ENCODE results near the gene ZBTB21.

The ZBTB21 gene

DNA sequence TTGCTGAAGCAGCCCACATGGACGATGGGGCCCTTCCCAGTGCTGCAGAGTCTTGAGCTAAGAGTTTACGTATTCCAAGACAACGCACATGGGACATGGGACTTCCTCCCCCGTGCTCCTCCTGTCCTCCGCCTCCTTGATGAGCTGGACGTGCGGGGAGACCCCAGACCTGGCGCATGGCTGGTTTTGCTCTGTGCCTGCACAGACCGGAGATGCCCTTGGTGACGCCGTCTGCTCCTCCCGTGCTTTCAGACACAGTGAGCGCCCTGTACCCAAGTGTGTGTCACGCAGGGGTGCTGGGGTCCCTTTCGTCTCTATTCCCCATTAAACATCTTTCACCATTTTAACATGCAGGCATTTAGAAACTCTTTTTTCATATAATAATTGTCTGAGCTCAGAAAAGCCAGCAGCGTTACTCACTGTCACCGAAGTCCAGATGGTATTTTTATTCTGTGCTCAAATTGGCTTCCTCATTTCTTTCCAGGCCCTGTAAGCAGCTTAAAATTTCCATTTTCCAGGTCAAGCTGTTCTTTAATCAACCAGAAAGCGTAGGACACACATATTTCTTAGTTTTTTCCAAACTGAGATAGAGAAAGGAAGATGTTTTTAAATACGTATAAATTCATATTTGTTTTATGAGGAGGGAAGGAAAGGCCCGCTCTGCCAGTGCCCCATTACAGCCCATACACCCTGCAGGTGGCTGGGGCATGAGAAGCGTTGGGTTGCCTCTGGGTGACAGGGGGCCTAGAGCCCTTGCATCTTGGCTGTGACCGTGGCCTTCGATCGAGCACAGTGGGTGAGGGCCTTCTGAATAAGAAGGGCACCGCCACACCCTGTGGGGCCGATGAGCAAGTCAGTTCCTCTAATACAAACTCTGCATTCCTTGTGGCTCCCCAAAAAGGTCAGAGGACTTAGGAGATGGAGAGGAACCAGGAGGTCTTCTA, 17.9 kb upstream of the ZBTB21 start:
- no peaks in the 10 kb centered on the region for H3K79me1 ChIP-seq (ENCODE audit: low read length)

DNA sequence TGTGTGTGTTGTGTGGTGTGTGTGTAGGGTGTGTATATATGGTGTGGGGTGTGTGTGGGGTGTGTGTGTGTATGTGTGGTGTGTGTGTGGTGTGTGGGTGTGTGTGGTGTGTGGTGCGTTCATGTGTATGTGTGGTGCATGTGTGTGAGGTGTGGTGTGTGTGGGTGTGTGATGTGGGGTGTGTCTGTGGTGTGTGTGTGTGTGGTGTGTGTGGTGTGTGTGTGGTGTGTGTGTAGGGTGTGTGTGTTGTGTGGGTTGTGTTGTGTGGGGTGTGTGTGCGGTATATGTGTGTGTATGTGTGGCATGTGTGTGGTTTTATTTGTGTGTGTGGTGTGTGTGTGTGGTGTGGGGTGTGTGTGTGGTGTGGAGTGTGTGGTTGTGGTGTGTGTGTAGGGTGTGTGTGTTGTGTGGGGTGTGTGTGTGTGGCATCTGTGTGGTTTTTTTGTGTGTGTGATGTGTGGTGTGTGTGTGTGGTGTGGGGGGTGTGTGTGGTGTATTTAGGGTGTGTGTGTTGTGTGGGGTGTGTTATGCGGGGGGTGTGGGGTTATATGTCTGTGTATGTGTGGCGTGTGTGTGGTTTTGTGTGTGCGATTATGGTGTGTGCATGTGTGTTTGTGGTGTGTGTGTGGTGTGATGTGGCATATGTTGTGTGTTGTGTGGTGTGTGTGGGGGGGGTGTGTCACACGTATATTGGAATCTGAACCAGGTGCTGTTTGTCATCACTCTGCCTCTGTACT, 17.1 kb upstream of the ZBTB21 start:
- no peak overlapping the region for H2AK5ac ChIP-seq (ENCODE audit: low read length)
- no peaks in the 10 kb centered on the region for H3K4me1 ChIP-seq (ENCODE audit: control insufficient read depth, low read depth, low read length)
- H4K8ac ChIP-seq (ENCODE audit: low read depth, low read length) = no peak overlapping the region
- H3K23ac ChIP-seq (ENCODE audit: low read length) = no peak overlapping the region
- H4K5ac ChIP-seq (ENCODE audit: low read length) = no peak overlapping the region
- 100% methylated on average over 5 of the region's 6 CpGs for WGBS (ENCODE audit: extremely low coverage, insufficient coverage, low lambda C conversion rate)
- H3K9ac ChIP-seq (ENCODE audit: low read length) = no peak overlapping the region
- no peak overlapping the region for H2BK120ac ChIP-seq (ENCODE audit: low read depth, low read length)
- no peaks in the 10 kb centered on the region for H3K79me2 ChIP-seq (ENCODE audit: control insufficient read depth, insufficient read depth, low read length)
- no peak overlapping the region for H2BK15ac ChIP-seq (replicated peaks; ENCODE audit: low read depth)
- no peak overlapping the region for H3K4ac ChIP-seq (ENCODE audit: low read depth, low read length)
- H3K18ac ChIP-seq (ENCODE audit: low read length) = no peak overlapping the region
- DNase-seq = no peak
- H3K36me3 ChIP-seq (ENCODE audit: control insufficient read depth, insufficient read depth, low read length) = no peaks in the 10 kb centered on the region
- H3K4me3 ChIP-seq (ENCODE audit: low read length) = no peak overlapping the region
- no peak overlapping the region for H3K4me2 ChIP-seq (ENCODE audit: low read length)
- H3K27ac ChIP-seq (ENCODE audit: low read depth, low read length) = no peak overlapping the region
- H3K56ac ChIP-seq (ENCODE audit: low read length) = no peak overlapping the region
- H2BK5ac ChIP-seq (ENCODE audit: low read length) = no peak overlapping the region
- H3K27me3 ChIP-seq (ENCODE audit: insufficient read depth, low read length, poor library complexity) = no peaks in the 10 kb centered on the region
- no peaks in the 10 kb centered on the region for H3K79me1 ChIP-seq (ENCODE audit: low read length)

More for the DNA sequence above, 17.9 kb upstream of the ZBTB21 start:
- no peak overlapping the region for H3K4ac ChIP-seq (ENCODE audit: low read depth, low read length)
- H2AK5ac ChIP-seq (ENCODE audit: low read length) = no peak overlapping the region
- H2BK5ac ChIP-seq (ENCODE audit: low read length) = no peak overlapping the region
- no peak overlapping the region for H3K4me3 ChIP-seq (ENCODE audit: low read length)
- WGBS (ENCODE audit: extremely low coverage, insufficient coverage, low lambda C conversion rate) = no CpG with 5 or more reads among the region's 26 CpGs
- H3K36me3 ChIP-seq (ENCODE audit: control insufficient read depth, insufficient read depth, low read length) = no peaks in the 10 kb centered on the region
- no peak overlapping the region for H3K4me2 ChIP-seq (ENCODE audit: low read length)
- no peaks in the 10 kb centered on the region for H3K4me1 ChIP-seq (ENCODE audit: control insufficient read depth, low read depth, low read length)
- no peak overlapping the region for H2BK15ac ChIP-seq (replicated peaks; ENCODE audit: low read depth)
- no peak overlapping the region for H3K27ac ChIP-seq (ENCODE audit: low read depth, low read length)
- no peak overlapping the region for H4K8ac ChIP-seq (ENCODE audit: low read depth, low read length)
- H3K79me2 ChIP-seq (ENCODE audit: control insufficient read depth, insufficient read depth, low read length) = no peaks in the 10 kb centered on the region
- H4K5ac ChIP-seq (ENCODE audit: low read length) = no peak overlapping the region
- H3K23ac ChIP-seq (ENCODE audit: low read length) = no peak overlapping the region
- H3K18ac ChIP-seq (ENCODE audit: low read length) = no peak overlapping the region
- no peak for DNase-seq
- no peak overlapping the region for H3K9ac ChIP-seq (ENCODE audit: low read length)
- no peak overlapping the region for H2BK120ac ChIP-seq (ENCODE audit: low read depth, low read length)
- no peaks in the 10 kb centered on the region for H3K27me3 ChIP-seq (ENCODE audit: insufficient read depth, low read length, poor library complexity)
- H3K56ac ChIP-seq (ENCODE audit: low read length) = no peak overlapping the region

DNA sequence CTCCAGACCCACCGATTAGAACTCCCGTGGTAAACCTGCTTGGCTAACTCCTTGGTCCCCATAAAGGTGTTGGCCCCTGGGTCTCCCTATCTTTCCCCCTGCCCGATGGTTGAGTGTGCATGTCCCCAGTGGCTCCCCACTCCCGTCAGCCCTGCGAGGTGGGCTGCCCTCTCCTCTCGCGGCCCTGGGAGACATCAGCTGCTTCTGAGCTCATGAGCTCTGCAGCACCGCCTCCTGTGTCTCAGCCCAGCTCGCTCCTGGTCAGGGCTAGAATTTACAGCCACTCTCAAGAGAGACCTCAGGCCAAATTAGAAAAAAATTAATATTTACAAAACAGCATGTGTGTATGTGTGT, 15.9 kb upstream of the ZBTB21 start:
- Histone ChIP-seq H2BK5ac (ENCODE audit: low read length) (no peak overlapping the region), H3K23ac (ENCODE audit: low read length) (no peak overlapping the region), H3K4me1 (ENCODE audit: control insufficient read depth, low read depth, low read length) (no peaks in the 10 kb centered on the region), H4K8ac (ENCODE audit: low read depth, low read length) (no peak overlapping the region), H2BK15ac (replicated peaks; ENCODE audit: low read depth) (no peak overlapping the region), H3K4me3 (ENCODE audit: low read length) (no peak overlapping the region), H3K27me3 (ENCODE audit: insufficient read depth, low read length, poor library complexity) (no peaks in the 10 kb centered on the region), H3K4ac (ENCODE audit: low read depth, low read length) (no peak overlapping the region), H3K79me2 (ENCODE audit: control insufficient read depth, insufficient read depth, low read length) (no peaks in the 10 kb centered on the region), H3K56ac (ENCODE audit: low read length) (no peak overlapping the region), H2BK120ac (ENCODE audit: low read depth, low read length) (no peak overlapping the region), H3K9ac (ENCODE audit: low read length) (no peak overlapping the region), H3K36me3 (ENCODE audit: control insufficient read depth, insufficient read depth, low read length) (no peaks in the 10 kb centered on the region), H4K5ac (ENCODE audit: low read length) (no peak overlapping the region), H3K27ac (ENCODE audit: low read depth, low read length) (no peak overlapping the region), H3K18ac (ENCODE audit: low read length) (no peak overlapping the region), H3K4me2 (ENCODE audit: low read length) (no peak overlapping the region), H2AK5ac (ENCODE audit: low read length) (no peak overlapping the region), H3K79me1 (ENCODE audit: low read length) (no peaks in the 10 kb centered on the region)
- no peak for DNase-seq
- no CpG with 5 or more reads among the region's 9 CpGs for WGBS (ENCODE audit: extremely low coverage, insufficient coverage, low lambda C conversion rate)

DNA sequence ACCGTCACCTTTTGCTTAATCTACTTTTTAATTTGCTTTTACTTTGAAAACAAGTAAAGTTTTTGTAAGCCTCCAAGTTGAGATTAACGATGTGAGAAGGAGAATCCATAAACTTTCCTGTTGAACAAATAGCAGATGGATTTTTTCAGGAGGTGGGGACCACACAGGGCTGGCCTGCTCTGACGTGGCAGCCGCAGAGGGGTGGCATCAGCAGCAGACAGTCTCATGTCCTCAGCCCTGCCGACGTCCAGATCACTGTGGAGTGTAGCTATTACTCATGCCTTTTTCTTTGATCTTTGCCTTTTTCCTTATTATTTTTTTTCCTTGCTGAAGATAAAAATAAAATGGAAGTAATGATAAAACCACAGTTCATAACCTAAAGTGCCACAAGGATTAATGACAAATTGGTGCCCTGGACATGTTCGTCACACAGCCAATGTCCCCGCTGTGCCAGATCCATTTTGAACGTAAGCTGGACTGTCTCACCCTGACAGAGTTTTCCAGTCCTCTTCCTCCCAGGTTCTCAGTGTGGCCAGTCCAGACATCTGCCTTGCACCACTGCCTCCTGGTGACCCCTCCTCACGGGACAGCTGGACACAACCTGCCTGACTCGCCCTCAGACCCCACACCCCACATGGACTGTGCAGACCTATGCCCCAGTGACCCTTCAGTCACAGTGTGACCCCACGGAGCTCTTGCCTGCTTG, 15.4 kb upstream of the ZBTB21 start:
- Histone ChIP-seq H4K5ac (ENCODE audit: low read length) (no peak overlapping the region), H4K8ac (ENCODE audit: low read depth, low read length) (no peak overlapping the region), H3K27ac (ENCODE audit: low read depth, low read length) (no peak overlapping the region), H3K4ac (ENCODE audit: low read depth, low read length) (no peak overlapping the region), H3K23ac (ENCODE audit: low read length) (no peak overlapping the region), H2BK5ac (ENCODE audit: low read length) (no peak overlapping the region), H2BK15ac (replicated peaks; ENCODE audit: low read depth) (no peak overlapping the region), H3K36me3 (ENCODE audit: control insufficient read depth, insufficient read depth, low read length) (no peaks in the 10 kb centered on the region), H3K56ac (ENCODE audit: low read length) (no peak overlapping the region), H3K4me3 (ENCODE audit: low read length) (no peak overlapping the region), H2AK5ac (ENCODE audit: low read length) (no peak overlapping the region), H3K79me2 (ENCODE audit: control insufficient read depth, insufficient read depth, low read length) (no peaks in the 10 kb centered on the region), H2BK120ac (ENCODE audit: low read depth, low read length) (no peak overlapping the region), H3K4me2 (ENCODE audit: low read length) (no peak overlapping the region), H3K79me1 (ENCODE audit: low read length) (no peaks in the 10 kb centered on the region), H3K9ac (ENCODE audit: low read length) (no peak overlapping the region), H3K18ac (ENCODE audit: low read length) (no peak overlapping the region), H3K4me1 (ENCODE audit: control insufficient read depth, low read depth, low read length) (no peaks in the 10 kb centered on the region), H3K27me3 (ENCODE audit: insufficient read depth, low read length, poor library complexity) (no peaks in the 10 kb centered on the region)
- WGBS (ENCODE audit: extremely low coverage, insufficient coverage, low lambda C conversion rate) = no CpG with 5 or more reads among the region's 12 CpGs
- no peak for DNase-seq

DNA sequence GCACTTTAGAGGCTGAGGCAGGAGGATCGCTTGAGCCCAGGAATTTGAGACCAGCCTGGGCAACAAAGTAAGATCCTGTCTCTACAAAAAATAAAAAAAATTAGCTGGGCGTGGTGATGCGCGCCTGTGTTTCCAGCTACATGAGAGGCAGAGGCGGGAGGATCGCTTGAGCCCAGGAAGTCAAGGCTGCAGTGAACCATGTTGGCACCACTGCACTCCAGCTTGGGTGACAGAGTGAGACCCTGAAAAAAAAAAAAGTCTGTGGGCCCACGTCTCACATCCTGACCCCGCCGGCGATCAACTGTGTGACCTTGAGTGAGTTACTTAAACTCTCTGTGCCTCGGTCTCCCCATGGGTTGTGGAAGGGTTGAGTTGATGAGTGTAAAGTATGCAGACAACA, 12.7 kb upstream of the ZBTB21 start:
- no peak overlapping the region for H3K4me2 ChIP-seq (ENCODE audit: low read length)
- H3K4ac ChIP-seq (ENCODE audit: low read depth, low read length) = no peak overlapping the region
- H3K4me1 ChIP-seq (ENCODE audit: control insufficient read depth, low read depth, low read length) = no peaks in the 10 kb centered on the region
- H2AK5ac ChIP-seq (ENCODE audit: low read length) = no peak overlapping the region
- H3K18ac ChIP-seq (ENCODE audit: low read length) = no peak overlapping the region
- H4K8ac ChIP-seq (ENCODE audit: low read depth, low read length) = no peak overlapping the region
- no peak overlapping the region for H3K27ac ChIP-seq (ENCODE audit: low read depth, low read length)
- no peak overlapping the region for H2BK5ac ChIP-seq (ENCODE audit: low read length)
- no peak overlapping the region for H3K23ac ChIP-seq (ENCODE audit: low read length)
- H3K4me3 ChIP-seq (ENCODE audit: low read length) = no peak overlapping the region
- no peak overlapping the region for H3K56ac ChIP-seq (ENCODE audit: low read length)
- H3K79me2 ChIP-seq (ENCODE audit: control insufficient read depth, insufficient read depth, low read length) = no peaks in the 10 kb centered on the region
- H3K36me3 ChIP-seq (ENCODE audit: control insufficient read depth, insufficient read depth, low read length) = no peaks in the 10 kb centered on the region
- DNase-seq = no peak
- H3K79me1 ChIP-seq (ENCODE audit: low read length) = no peaks in the 10 kb centered on the region
- no peak overlapping the region for H4K5ac ChIP-seq (ENCODE audit: low read length)
- H2BK120ac ChIP-seq (ENCODE audit: low read depth, low read length) = no peak overlapping the region
- H3K9ac ChIP-seq (ENCODE audit: low read length) = no peak overlapping the region
- no CpG with 5 or more reads among the region's 11 CpGs for WGBS (ENCODE audit: extremely low coverage, insufficient coverage, low lambda C conversion rate)
- H2BK15ac ChIP-seq (replicated peaks; ENCODE audit: low read depth) = no peak overlapping the region
- no peaks in the 10 kb centered on the region for H3K27me3 ChIP-seq (ENCODE audit: insufficient read depth, low read length, poor library complexity)

All from mesendoderm (in vitro differentiated cells).